ENCODE results near the gene KHK.
A peak's percentile ranks its signal among the peaks of the same experiment; 100 is the strongest.

KHK gene

GRCh38 chr2:27095745-27096651 lies 9.4 kb downstream of the KHK start:
- Histone ChIP-seq H3K36me3 (ENCODE audit: insufficient read depth, low read length) (no peaks in the 10 kb centered on the region), H3K9me3 (ENCODE audit: low read depth, low read length) (no peaks in the 10 kb centered on the region), H3K4me3 (peak overlapping the region; percentile 46), H3K9ac (ENCODE audit: insufficient read length) (no peak overlapping the region), H3K27ac (0 out of 2 replicates have a peak overlapping the region, but pooled peaks have one; percentile 27)
- no peak for DNase-seq (ENCODE audit: low read depth, low spot score)
- TF ChIP-seq FOXP2 (optimal IDR thresholded peaks at IDR 0.05; ENCODE audit: control extremely low read depth, extremely low read length, insufficient read depth) (no peak), EZH2 (IDR thresholded peaks at IDR 0.05) (no peak), POLR2AphosphoS5 (IDR thresholded peaks at IDR 0.05; ENCODE audit: borderline replicate concordance, low read depth, low read length) (peak; percentile 68)

GRCh38 chr2:27096748-27097297 lies 10.3 kb downstream of the KHK start:
- Histone ChIP-seq H3K4me3 (no peak overlapping the region), H3K36me3 (ENCODE audit: insufficient read depth, low read length) (no peaks in the 10 kb centered on the region), H3K27ac (0 out of 2 replicates have a peak overlapping the region, but pooled peaks have one; percentile 27), H3K9ac (ENCODE audit: insufficient read length) (no peak overlapping the region), H3K9me3 (ENCODE audit: low read depth, low read length) (no peaks in the 10 kb centered on the region)
- no peak for DNase-seq (ENCODE audit: low read depth, low spot score)
- TF ChIP-seq FOXP2 (optimal IDR thresholded peaks at IDR 0.05; ENCODE audit: control extremely low read depth, extremely low read length, insufficient read depth) (no peak), EZH2 (IDR thresholded peaks at IDR 0.05) (no peak), POLR2AphosphoS5 (IDR thresholded peaks at IDR 0.05; ENCODE audit: borderline replicate concordance, low read depth, low read length) (no peak; the same call in 1 of the 2 replicates)

DNA sequence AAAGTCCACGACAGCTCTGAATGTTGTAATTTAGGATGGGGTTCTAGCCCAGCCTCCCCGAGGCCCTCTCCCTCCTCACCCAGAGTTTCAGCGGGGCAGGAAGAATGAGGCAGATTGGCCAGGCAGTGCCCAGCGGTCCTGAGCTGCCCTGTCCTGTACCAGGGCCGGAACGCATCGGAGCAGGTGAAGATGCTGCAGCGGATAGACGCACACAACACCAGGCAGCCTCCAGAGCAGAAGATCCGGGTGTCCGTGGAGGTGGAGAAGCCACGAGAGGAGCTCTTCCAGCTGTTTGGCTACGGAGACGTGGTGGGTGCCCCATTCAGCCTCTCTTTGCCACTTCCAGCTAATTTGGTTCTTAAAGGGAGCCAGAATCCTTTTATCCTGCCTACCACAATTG lies 10.8 kb downstream of the KHK start:
- TF ChIP-seq POLR2AphosphoS5 (IDR thresholded peaks at IDR 0.05; ENCODE audit: borderline replicate concordance, low read depth, low read length) (no peak), EZH2 (IDR thresholded peaks at IDR 0.05) (no peak), FOXP2 (optimal IDR thresholded peaks at IDR 0.05; ENCODE audit: control extremely low read depth, extremely low read length, insufficient read depth) (no peak)
- DNase-seq (ENCODE audit: low read depth, low spot score): no peak

GRCh38 chr2:27099334-27099955 lies 12.9 kb downstream of the KHK start:
- no peaks in the 10 kb centered on the region for H3K36me3 ChIP-seq (ENCODE audit: insufficient read depth, low read length)
- H3K27ac ChIP-seq: no peak overlapping the region
- no peak overlapping the region for H3K4me3 ChIP-seq
- H3K9me3 ChIP-seq (ENCODE audit: low read depth, low read length): no peaks in the 10 kb centered on the region
- no peak for DNase-seq (ENCODE audit: low read depth, low spot score)
- no peak for TF ChIP-seq EZH2 (IDR thresholded peaks at IDR 0.05)
- TF ChIP-seq FOXP2 (optimal IDR thresholded peaks at IDR 0.05; ENCODE audit: control extremely low read depth, extremely low read length, insufficient read depth): no peak
- no peak for TF ChIP-seq POLR2AphosphoS5 (IDR thresholded peaks at IDR 0.05; ENCODE audit: borderline replicate concordance, low read depth, low read length)
- H3K9ac ChIP-seq (ENCODE audit: insufficient read length): no peak overlapping the region

More for the DNA sequence above, 10.8 kb downstream of the KHK start:
- H3K9me3 ChIP-seq (ENCODE audit: low read depth, low read length): no peaks in the 10 kb centered on the region
- no peaks in the 10 kb centered on the region for H3K36me3 ChIP-seq (ENCODE audit: insufficient read depth, low read length)
- H3K27ac ChIP-seq: no peak overlapping the region
- no peak overlapping the region for H3K4me3 ChIP-seq
- no peak overlapping the region for H3K9ac ChIP-seq (ENCODE audit: insufficient read length)

- no peak for DNase-seq (ENCODE audit: low read depth, low spot score)
- Histone ChIP-seq H3K27ac (no peak overlapping the region), H3K9me3 (ENCODE audit: low read depth, low read length) (no peaks in the 10 kb centered on the region), H3K36me3 (ENCODE audit: insufficient read depth, low read length) (no peaks in the 10 kb centered on the region), H3K9ac (ENCODE audit: insufficient read length) (no peak overlapping the region), H3K4me3 (no peak overlapping the region)
- TF ChIP-seq EZH2 (IDR thresholded peaks at IDR 0.05): no peak
- TF ChIP-seq POLR2AphosphoS5 (IDR thresholded peaks at IDR 0.05; ENCODE audit: borderline replicate concordance, low read depth, low read length): no peak
- no peak for TF ChIP-seq FOXP2 (optimal IDR thresholded peaks at IDR 0.05; ENCODE audit: control extremely low read depth, extremely low read length, insufficient read depth)
These were observed 13.5 kb downstream of the KHK start for GRCh38 chr2:27100036-27100435.

DNA sequence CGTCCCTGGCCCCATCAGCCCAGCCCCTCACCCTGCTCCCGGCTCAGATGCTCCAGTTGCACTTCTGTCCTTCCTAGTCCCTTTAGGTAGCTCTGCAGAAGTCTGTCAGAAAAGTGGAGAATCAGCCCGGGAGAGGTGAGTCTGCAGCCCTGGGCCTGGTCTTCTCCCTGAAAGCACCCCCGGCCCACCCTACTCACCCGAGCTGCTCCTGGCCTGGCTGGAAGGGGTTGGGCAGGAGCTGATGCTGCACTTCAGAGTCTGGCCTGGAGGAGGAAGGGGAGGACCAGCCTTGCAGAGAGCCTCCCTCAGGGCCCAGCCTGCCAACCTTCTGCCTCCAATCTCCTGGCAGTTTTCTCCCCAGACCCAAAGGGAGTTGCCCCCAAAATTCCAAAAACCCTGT lies 15.8 kb downstream of the KHK start:
- Histone ChIP-seq H3K27ac (no peak overlapping the region), H3K36me3 (ENCODE audit: insufficient read depth, low read length) (no peaks in the 10 kb centered on the region), H3K4me3 (no peak overlapping the region), H3K9me3 (ENCODE audit: low read depth, low read length) (no peaks in the 10 kb centered on the region), H3K9ac (ENCODE audit: insufficient read length) (no peak overlapping the region)
- DNase-seq (ENCODE audit: low read depth, low spot score): no peak
- TF ChIP-seq EZH2 (IDR thresholded peaks at IDR 0.05) (no peak), POLR2AphosphoS5 (IDR thresholded peaks at IDR 0.05; ENCODE audit: borderline replicate concordance, low read depth, low read length) (no peak), FOXP2 (optimal IDR thresholded peaks at IDR 0.05; ENCODE audit: control extremely low read depth, extremely low read length, insufficient read depth) (no peak)

DNA sequence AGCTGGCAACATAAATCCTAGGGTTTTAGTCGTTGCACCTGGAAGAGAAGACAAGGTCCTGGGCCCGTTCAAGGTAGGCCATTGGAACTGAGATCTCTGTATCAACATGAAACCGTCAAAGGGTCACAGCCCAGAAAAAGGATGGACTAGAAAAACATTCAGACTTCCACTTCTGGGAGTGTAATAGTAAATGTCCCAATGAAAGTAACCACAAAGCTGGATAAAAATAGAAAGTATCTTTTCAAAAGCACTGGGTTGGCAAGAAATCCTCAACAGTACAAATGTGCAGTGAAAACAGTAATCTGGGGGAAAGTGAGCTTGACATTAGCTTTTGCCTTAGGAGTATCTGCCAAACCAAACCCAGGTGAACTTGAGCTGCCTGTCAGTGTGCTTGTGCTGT lies 19.4 kb downstream of the KHK start:
- no peak for DNase-seq (ENCODE audit: low read depth, low spot score)
- no peak for TF ChIP-seq EZH2 (IDR thresholded peaks at IDR 0.05)
- TF ChIP-seq POLR2AphosphoS5 (IDR thresholded peaks at IDR 0.05; ENCODE audit: borderline replicate concordance, low read depth, low read length): no peak
- TF ChIP-seq FOXP2 (optimal IDR thresholded peaks at IDR 0.05; ENCODE audit: control extremely low read depth, extremely low read length, insufficient read depth): no peak
- Histone ChIP-seq H3K27ac (no peak overlapping the region), H3K9me3 (ENCODE audit: low read depth, low read length) (no peaks in the 10 kb centered on the region), H3K4me3 (no peak overlapping the region), H3K9ac (ENCODE audit: insufficient read length) (no peak overlapping the region), H3K36me3 (ENCODE audit: insufficient read depth, low read length) (no peaks in the 10 kb centered on the region)

DNA sequence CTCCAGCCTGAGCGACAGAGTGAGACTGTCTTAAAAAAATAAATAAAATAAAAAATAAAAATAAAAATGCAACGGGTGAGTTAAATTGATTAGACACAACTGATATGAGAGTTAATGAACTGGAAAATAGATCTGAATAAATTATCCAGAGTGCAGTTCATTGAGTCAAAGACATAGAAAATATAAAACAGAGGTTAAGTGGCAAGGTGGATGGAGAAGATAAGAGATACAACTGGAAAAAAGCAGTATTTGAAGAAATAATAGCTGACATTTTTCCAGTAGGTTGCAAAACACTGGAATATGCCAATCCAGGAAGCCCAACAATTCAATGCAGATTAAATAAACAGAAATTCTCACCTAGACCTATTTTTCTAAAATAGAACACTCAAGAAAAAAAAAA lies 21.6 kb downstream of the KHK start:
- Histone ChIP-seq H3K36me3 (ENCODE audit: insufficient read depth, low read length) (no peaks in the 10 kb centered on the region), H3K4me3 (no peak overlapping the region), H3K9me3 (ENCODE audit: low read depth, low read length) (no peaks in the 10 kb centered on the region), H3K27ac (no peak overlapping the region), H3K9ac (ENCODE audit: insufficient read length) (no peak overlapping the region)
- TF ChIP-seq POLR2AphosphoS5 (IDR thresholded peaks at IDR 0.05; ENCODE audit: borderline replicate concordance, low read depth, low read length) (no peak), FOXP2 (optimal IDR thresholded peaks at IDR 0.05; ENCODE audit: control extremely low read depth, extremely low read length, insufficient read depth) (no peak), EZH2 (IDR thresholded peaks at IDR 0.05) (no peak)
- no peak for DNase-seq (ENCODE audit: low read depth, low spot score)
